ENCODE data around the gene SLC9C1.

Gene SLC9C1

GRCh38 chr3:112297714-112298113, 3.7 kb upstream of the SLC9C1 start:
- intact Hi-C loops (cut with micrococcal nuclease) = no loop called here
- Mint-ChIP-seq H3K27ac (no peak overlapping the region), H3K27me3 (no peaks in the 10 kb centered on the region), H3K4me3 (no peak overlapping the region), H3K9me3 (no peaks in the 10 kb centered on the region), H3K36me3 (ENCODE audit: low read depth) (no peaks in the 10 kb centered on the region), H3K4me1 (ENCODE audit: low read depth) (peaks cover 19% of the 10 kb centered on the region)

GRCh38 chr3:112289011-112289410, 5.0 kb downstream of the SLC9C1 start:
- Mint-ChIP-seq H3K36me3 (ENCODE audit: low read depth) (no peaks in the 10 kb centered on the region), H3K4me1 (ENCODE audit: low read depth) (peaks cover 8% of the 10 kb centered on the region), H3K4me3 (no peak overlapping the region), H3K27ac (no peak overlapping the region), H3K9me3 (no peaks in the 10 kb centered on the region), H3K27me3 (no peaks in the 10 kb centered on the region)
- intact Hi-C loops (cut with micrococcal nuclease) = no loop called here

- no peaks in the 10 kb centered on the region for H3K27me3 Mint-ChIP-seq
- no peaks in the 10 kb centered on the region for H3K9me3 Mint-ChIP-seq
- H3K36me3 Mint-ChIP-seq (ENCODE audit: low read depth) = no peaks in the 10 kb centered on the region
- no peak overlapping the region for H3K27ac Mint-ChIP-seq
- H3K4me1 Mint-ChIP-seq (ENCODE audit: low read depth) = no peaks in the 10 kb centered on the region
- intact Hi-C loops (cut with micrococcal nuclease) = no loop called here
- no peak overlapping the region for H3K4me3 Mint-ChIP-seq
Observed at GRCh38 chr3:112280266-112280665, 13.8 kb downstream of the SLC9C1 start.

GRCh38 chr3:112273536-112273935, 20.5 kb downstream of the SLC9C1 start:
- Mint-ChIP-seq H3K4me1 (ENCODE audit: low read depth) (no peaks in the 10 kb centered on the region), H3K4me3 (no peak overlapping the region), H3K27me3 (no peaks in the 10 kb centered on the region), H3K27ac (no peak overlapping the region), H3K36me3 (ENCODE audit: low read depth) (no peaks in the 10 kb centered on the region), H3K9me3 (no peaks in the 10 kb centered on the region)
- intact Hi-C loops (cut with micrococcal nuclease) = no loop called here

GRCh38 chr3:112261742-112262141, 32.3 kb downstream of the SLC9C1 start:
- Mint-ChIP-seq H3K36me3 (ENCODE audit: low read depth) (no peaks in the 10 kb centered on the region), H3K4me1 (ENCODE audit: low read depth) (peaks cover 4% of the 10 kb centered on the region), H3K4me3 (no peak overlapping the region), H3K9me3 (peaks cover 10% of the 10 kb centered on the region), H3K27ac (no peak overlapping the region), H3K27me3 (no peaks in the 10 kb centered on the region)
- intact Hi-C loops (cut with micrococcal nuclease) = no loop called here

GRCh38 chr3:112260563-112260962, 33.5 kb downstream of the SLC9C1 start:
- intact Hi-C loops (cut with micrococcal nuclease) = no loop called here
- Mint-ChIP-seq H3K4me3 (no peak overlapping the region), H3K27me3 (no peaks in the 10 kb centered on the region), H3K4me1 (ENCODE audit: low read depth) (peaks cover 4% of the 10 kb centered on the region), H3K9me3 (peaks cover 15% of the 10 kb centered on the region), H3K27ac (no peak overlapping the region), H3K36me3 (ENCODE audit: low read depth) (no peaks in the 10 kb centered on the region)

- Mint-ChIP-seq H3K27ac (no peak overlapping the region), H3K4me3 (no peak overlapping the region), H3K27me3 (no peaks in the 10 kb centered on the region), H3K9me3 (peaks cover 34% of the 10 kb centered on the region), H3K36me3 (ENCODE audit: low read depth) (no peaks in the 10 kb centered on the region), H3K4me1 (ENCODE audit: low read depth) (no peaks in the 10 kb centered on the region)
- intact Hi-C loops (cut with micrococcal nuclease) = no loop called here
Observed at GRCh38 chr3:112253301-112253971, 40.6 kb downstream of the SLC9C1 start.

GRCh38 chr3:112247900-112248299, 46.1 kb downstream of the SLC9C1 start:
- Mint-ChIP-seq H3K4me3 (no peak overlapping the region), H3K27ac (no peak overlapping the region), H3K36me3 (ENCODE audit: low read depth) (no peaks in the 10 kb centered on the region), H3K9me3 (no peaks in the 10 kb centered on the region), H3K4me1 (ENCODE audit: low read depth) (no peaks in the 10 kb centered on the region), H3K27me3 (no peaks in the 10 kb centered on the region)
- intact Hi-C loops (cut with micrococcal nuclease) = no loop called here

- H3K36me3 Mint-ChIP-seq (ENCODE audit: low read depth) = no peaks in the 10 kb centered on the region
- H3K4me3 Mint-ChIP-seq = no peak overlapping the region
- intact Hi-C loops (cut with micrococcal nuclease) = no loop called here
- H3K4me1 Mint-ChIP-seq (ENCODE audit: low read depth) = no peaks in the 10 kb centered on the region
- no peak overlapping the region for H3K27ac Mint-ChIP-seq
- H3K9me3 Mint-ChIP-seq = no peaks in the 10 kb centered on the region
- H3K27me3 Mint-ChIP-seq = no peaks in the 10 kb centered on the region
Observed at GRCh38 chr3:112247350-112247749, 46.7 kb downstream of the SLC9C1 start.

GRCh38 chr3:112233083-112233482, 60.9 kb downstream of the SLC9C1 start:
- no peaks in the 10 kb centered on the region for H3K27me3 Mint-ChIP-seq
- H3K9me3 Mint-ChIP-seq = peaks cover 2% of the 10 kb centered on the region
- intact Hi-C loops (cut with micrococcal nuclease) = no loop called here
- H3K4me1 Mint-ChIP-seq (ENCODE audit: low read depth) = no peaks in the 10 kb centered on the region
- no peaks in the 10 kb centered on the region for H3K36me3 Mint-ChIP-seq (ENCODE audit: low read depth)
- H3K27ac Mint-ChIP-seq = no peak overlapping the region
- no peak overlapping the region for H3K4me3 Mint-ChIP-seq

- no peak overlapping the region for H3K4me3 Mint-ChIP-seq
- H3K27me3 Mint-ChIP-seq = no peaks in the 10 kb centered on the region
- intact Hi-C loops (cut with micrococcal nuclease) = no loop called here
- no peaks in the 10 kb centered on the region for H3K36me3 Mint-ChIP-seq (ENCODE audit: low read depth)
- no peaks in the 10 kb centered on the region for H3K4me1 Mint-ChIP-seq (ENCODE audit: low read depth)
- peaks cover 5% of the 10 kb centered on the region for H3K9me3 Mint-ChIP-seq
- no peak overlapping the region for H3K27ac Mint-ChIP-seq
Observed at GRCh38 chr3:112231727-112232126, 62.3 kb downstream of the SLC9C1 start.

GRCh38 chr3:112230033-112230432, 64.0 kb downstream of the SLC9C1 start:
- Mint-ChIP-seq H3K4me1 (ENCODE audit: low read depth) (no peaks in the 10 kb centered on the region), H3K27ac (no peak overlapping the region), H3K4me3 (no peak overlapping the region), H3K36me3 (ENCODE audit: low read depth) (no peaks in the 10 kb centered on the region), H3K27me3 (no peaks in the 10 kb centered on the region), H3K9me3 (peaks cover 22% of the 10 kb centered on the region)
- intact Hi-C loops (cut with micrococcal nuclease) = no loop called here

- Mint-ChIP-seq H3K27ac (no peak overlapping the region), H3K36me3 (ENCODE audit: low read depth) (no peaks in the 10 kb centered on the region), H3K4me3 (no peak overlapping the region), H3K9me3 (peaks cover 35% of the 10 kb centered on the region), H3K27me3 (no peaks in the 10 kb centered on the region), H3K4me1 (ENCODE audit: low read depth) (no peaks in the 10 kb centered on the region)
- intact Hi-C loops (cut with micrococcal nuclease) = no loop called here
Observed at GRCh38 chr3:112228786-112229185, 65.2 kb downstream of the SLC9C1 start.

- Mint-ChIP-seq H3K27me3 (no peaks in the 10 kb centered on the region), H3K4me1 (ENCODE audit: low read depth) (no peaks in the 10 kb centered on the region), H3K9me3 (peaks cover 11% of the 10 kb centered on the region), H3K4me3 (no peak overlapping the region), H3K27ac (no peak overlapping the region), H3K36me3 (ENCODE audit: low read depth) (no peaks in the 10 kb centered on the region)
- intact Hi-C loops (cut with micrococcal nuclease) = no loop called here
Observed at GRCh38 chr3:112200317-112200666, 93.7 kb downstream of the SLC9C1 start.

GRCh38 chr3:112199622-112200316, 94.2 kb downstream of the SLC9C1 start:
- no peaks in the 10 kb centered on the region for H3K4me1 Mint-ChIP-seq (ENCODE audit: low read depth)
- no peaks in the 10 kb centered on the region for H3K36me3 Mint-ChIP-seq (ENCODE audit: low read depth)
- no peaks in the 10 kb centered on the region for H3K27me3 Mint-ChIP-seq
- H3K27ac Mint-ChIP-seq = no peak overlapping the region
- H3K4me3 Mint-ChIP-seq = no peak overlapping the region
- intact Hi-C loops (cut with micrococcal nuclease) = no loop called here
- peaks cover 11% of the 10 kb centered on the region for H3K9me3 Mint-ChIP-seq
